Mesothelial cell of epicardium (in vitro differentiated cells): ENCODE results near the gene RIOK2. TPM values are rescaled to one million over a fixed set of nuclear protein-coding genes. Genes with fewer than 3 reads are reported as not detected.
A peak's percentile ranks its signal among the peaks of the same experiment; 100 is the strongest.
"Not testable (repeated sequence)": the region's sequence is repeated elsewhere in the genome, so short reads cannot be mapped to it uniquely, and the experiment has no call there.

Experiments
- DNase-seq, 2 experiments: peaks; one replicate each; pipeline ENCODE4 v3.0.0; 2021; ENCODE audit warnings: low spot score in 2 of 2; ENCODE audit not compliant: unreplicated experiment in 2 of 2
- H3K27ac Mint-ChIP-seq: 2 replicates; pipeline ENCODE4 v1.8.0; 2021; ENCODE audit warnings: mixed read lengths
- H3K27me3 Mint-ChIP-seq: 2 replicates; pipeline ENCODE4 v1.8.0; 2021; ENCODE audit warnings: low read depth, mixed read lengths
- H3K36me3 Mint-ChIP-seq: 2 replicates; pipeline ENCODE4 v1.8.0; 2021; ENCODE audit warnings: mixed read lengths
- H3K4me1 Mint-ChIP-seq: 2 replicates; pipeline ENCODE4 v1.8.0; 2021; ENCODE audit warnings: mixed read lengths
- H3K4me3 Mint-ChIP-seq: 2 replicates; pipeline ENCODE4 v1.8.0; 2021; ENCODE audit warnings: mild to moderate bottlenecking, moderate library complexity, mixed read lengths
- H3K9me3 Mint-ChIP-seq: 2 replicates; pipeline ENCODE4 v1.8.0; 2021; ENCODE audit warnings: mixed read lengths
- CTCF ChIP-seq: fragments of 200-600 bp; sonication (generic); IDR thresholded peaks from one replicate; pipeline ENCODE4 v1.5.0; 2021; ENCODE audit warnings: antibody characterized with exemption; ENCODE audit not compliant: unreplicated experiment
- total RNA-seq: library from RNA; stranded (reverse); gene quantifications from 3 replicates; pipeline ENCODE4 v1.2.1, GENCODE V29; 2021

RIOK2 gene
- total RNA-seq, 1 donor from 2014 or later: 25.9 TPM

GRCh38 chr5:97194366-97194765 lies 11.3 kb upstream of the RIOK2 start:
- no peak overlapping the region for H3K27ac Mint-ChIP-seq

GRCh38 chr5:97193355-97193688 lies 10.3 kb upstream of the RIOK2 start:
- Mint-ChIP-seq H3K9me3 (peaks cover 38% of the 10 kb centered on the region), H3K36me3 (peaks cover 2% of the 10 kb centered on the region), H3K27ac (peak overlapping the region; percentile 13), H3K27me3 (no peaks in the 10 kb centered on the region), H3K4me3 (no peak overlapping the region), H3K4me1 (peaks cover 9% of the 10 kb centered on the region)
- TF ChIP-seq CTCF: no peak
- DNase-seq: no peak

More at GRCh38 chr5:97194366-97194765, 11.3 kb upstream of the RIOK2 start:
- H3K36me3 Mint-ChIP-seq: peaks cover 2% of the 10 kb centered on the region
- H3K4me3 Mint-ChIP-seq: no peak overlapping the region
- no peak for DNase-seq
- H3K4me1 Mint-ChIP-seq: peaks cover 9% of the 10 kb centered on the region
- no peak for TF ChIP-seq CTCF
- no peaks in the 10 kb centered on the region for H3K27me3 Mint-ChIP-seq
- peaks cover 33% of the 10 kb centered on the region for H3K9me3 Mint-ChIP-seq

GRCh38 chr5:97192580-97193354 lies 9.7 kb upstream of the RIOK2 start:
- no peak for TF ChIP-seq CTCF
- Mint-ChIP-seq H3K9me3 (peaks cover 38% of the 10 kb centered on the region), H3K4me1 (peaks cover 9% of the 10 kb centered on the region), H3K4me3 (no peak overlapping the region), H3K27ac (peak overlapping the region; percentile 70), H3K27me3 (no peaks in the 10 kb centered on the region), H3K36me3 (peaks cover 2% of the 10 kb centered on the region)
- no peak for DNase-seq

DNA sequence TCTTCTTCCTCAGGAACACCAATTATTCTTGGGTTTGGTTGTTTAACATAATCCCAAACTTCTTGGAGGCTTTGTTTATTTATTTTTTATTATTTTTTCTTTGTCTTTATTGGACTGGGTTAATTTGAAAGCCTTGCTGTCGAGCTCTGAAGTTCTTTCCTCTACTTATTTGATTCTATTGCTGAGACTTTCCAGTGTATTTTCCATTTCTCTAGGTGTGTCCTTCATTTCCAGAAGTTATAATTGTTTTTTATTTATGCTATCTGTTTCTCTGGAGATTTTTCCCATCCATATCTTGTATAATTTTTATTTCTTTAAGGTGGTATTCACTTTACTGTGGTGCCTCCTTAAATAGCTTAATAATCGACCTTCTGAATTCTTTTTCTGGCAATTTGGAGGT lies 8.8 kb upstream of the RIOK2 start:
- Mint-ChIP-seq H3K4me3 (no peak overlapping the region), H3K4me1 (peaks cover 9% of the 10 kb centered on the region), H3K36me3 (peaks cover 2% of the 10 kb centered on the region), H3K9me3 (peaks cover 38% of the 10 kb centered on the region), H3K27me3 (no peaks in the 10 kb centered on the region), H3K27ac (no peak overlapping the region)
- TF ChIP-seq CTCF: no peak
- DNase-seq: no peak

- not testable (repeated sequence) for H3K27ac Mint-ChIP-seq, H3K27me3 Mint-ChIP-seq, H3K4me3 Mint-ChIP-seq, H3K4me1 Mint-ChIP-seq, H3K36me3 Mint-ChIP-seq, DNase-seq
- H3K9me3 Mint-ChIP-seq: peaks cover 41% of the 10 kb centered on the region
Measured at GRCh38 chr5:97189523-97189922, 6.5 kb upstream of the RIOK2 start.

DNA sequence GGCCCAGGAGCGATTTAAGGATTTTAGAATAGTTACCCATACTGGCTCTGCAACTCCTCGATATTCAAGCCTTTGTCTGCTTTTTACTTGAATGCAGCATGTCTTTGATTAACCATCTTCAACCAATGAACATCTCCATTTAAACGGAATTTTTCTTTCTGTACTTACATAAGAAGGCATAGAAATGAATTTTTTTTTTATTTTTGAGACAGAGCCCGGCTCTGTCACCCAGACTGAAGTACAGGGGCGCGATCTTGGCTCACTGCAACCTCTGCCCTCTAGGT lies 825 bp upstream of the RIOK2 start:
- Mint-ChIP-seq H3K9me3 (peaks cover 6% of the 10 kb centered on the region), H3K27ac (peak overlapping the region; percentile 100), H3K4me3 (peak overlapping the region; percentile 94), H3K27me3 (peaks cover 2% of the 10 kb centered on the region), H3K36me3 (peaks cover 12% of the 10 kb centered on the region), H3K4me1 (peaks cover 27% of the 10 kb centered on the region)
- no peak for TF ChIP-seq CTCF
- no peak for DNase-seq
